NCI-H146 treated with DMSO at 0.1 percent for 48 hours (cell line): Measurements from ENCODE around the gene ZNF358.

Source experiments
- DNase-seq: peaks from one replicate; lab custom pipeline; 2025; ENCODE audit not compliant: unreplicated experiment; lab: John Stamatoyannopoulos, UW

Gene ZNF358

GRCh38 chr19:7515645-7516151 lies at the start of gene ZNF358:
ZNF358 (plus strand) TSS chr19:7516103; CDS start chr19:7519243, 3,140 bp downstream.
- DNase-seq: peak; percentile 43

- DNase-seq: no peak
These were observed 48.6 kb upstream of the ZNF358 start for GRCh38 chr19:7467009-7467989.

- no peak for DNase-seq
These were observed 47.1 kb upstream of the ZNF358 start for GRCh38 chr19:7468840-7469239.

- no peak for DNase-seq
These were observed 46.1 kb upstream of the ZNF358 start for GRCh38 chr19:7469669-7470285.

GRCh38 chr19:7470540-7471305 lies 45.2 kb upstream of the ZNF358 start:
- DNase-seq: no peak

GRCh38 chr19:7471696-7472615 lies 43.9 kb upstream of the ZNF358 start:
- DNase-seq: no peak

GRCh38 chr19:7475665-7476064 lies 40.2 kb upstream of the ZNF358 start:
- DNase-seq: no peak

- no peak for DNase-seq
These were observed 39.7 kb upstream of the ZNF358 start for GRCh38 chr19:7476241-7476640.

- DNase-seq: no peak
These were observed 39.0 kb upstream of the ZNF358 start for GRCh38 chr19:7476777-7477494.

- no peak for DNase-seq
These were observed 38.1 kb upstream of the ZNF358 start for GRCh38 chr19:7477758-7478157.

- no peak for DNase-seq
These were observed 37.6 kb upstream of the ZNF358 start for GRCh38 chr19:7478173-7478842.

- DNase-seq: no peak
These were observed 37.1 kb upstream of the ZNF358 start for GRCh38 chr19:7478843-7479227.

GRCh38 chr19:7480222-7480969 lies 35.5 kb upstream of the ZNF358 start:
- DNase-seq: no peak

GRCh38 chr19:7480970-7481255 lies 35.0 kb upstream of the ZNF358 start:
- DNase-seq: no peak

GRCh38 chr19:7482584-7483439 lies 33.1 kb upstream of the ZNF358 start:
- DNase-seq: peak; percentile 75

- DNase-seq: peak; percentile 21
These were observed 32.1 kb upstream of the ZNF358 start for GRCh38 chr19:7483720-7484201.

GRCh38 chr19:7486923-7487322 lies 29.0 kb upstream of the ZNF358 start:
- DNase-seq: no peak
